SKM-1 treated with dmso at 0.1 percent for 144 hours (cell line): Measurements from ENCODE around the gene HTT.
A peak's percentile ranks its signal among the peaks of the same experiment; 100 is the strongest.
"Not testable (repeated sequence)": the region's sequence is repeated elsewhere in the genome, so short reads cannot be mapped to it uniquely, and the experiment has no call there.

Experiments used
- DNase-seq: peaks from one replicate; lab custom pipeline; 2025; ENCODE audit not compliant: unreplicated experiment; lab: John Stamatoyannopoulos, UW

The HTT gene

DNA sequence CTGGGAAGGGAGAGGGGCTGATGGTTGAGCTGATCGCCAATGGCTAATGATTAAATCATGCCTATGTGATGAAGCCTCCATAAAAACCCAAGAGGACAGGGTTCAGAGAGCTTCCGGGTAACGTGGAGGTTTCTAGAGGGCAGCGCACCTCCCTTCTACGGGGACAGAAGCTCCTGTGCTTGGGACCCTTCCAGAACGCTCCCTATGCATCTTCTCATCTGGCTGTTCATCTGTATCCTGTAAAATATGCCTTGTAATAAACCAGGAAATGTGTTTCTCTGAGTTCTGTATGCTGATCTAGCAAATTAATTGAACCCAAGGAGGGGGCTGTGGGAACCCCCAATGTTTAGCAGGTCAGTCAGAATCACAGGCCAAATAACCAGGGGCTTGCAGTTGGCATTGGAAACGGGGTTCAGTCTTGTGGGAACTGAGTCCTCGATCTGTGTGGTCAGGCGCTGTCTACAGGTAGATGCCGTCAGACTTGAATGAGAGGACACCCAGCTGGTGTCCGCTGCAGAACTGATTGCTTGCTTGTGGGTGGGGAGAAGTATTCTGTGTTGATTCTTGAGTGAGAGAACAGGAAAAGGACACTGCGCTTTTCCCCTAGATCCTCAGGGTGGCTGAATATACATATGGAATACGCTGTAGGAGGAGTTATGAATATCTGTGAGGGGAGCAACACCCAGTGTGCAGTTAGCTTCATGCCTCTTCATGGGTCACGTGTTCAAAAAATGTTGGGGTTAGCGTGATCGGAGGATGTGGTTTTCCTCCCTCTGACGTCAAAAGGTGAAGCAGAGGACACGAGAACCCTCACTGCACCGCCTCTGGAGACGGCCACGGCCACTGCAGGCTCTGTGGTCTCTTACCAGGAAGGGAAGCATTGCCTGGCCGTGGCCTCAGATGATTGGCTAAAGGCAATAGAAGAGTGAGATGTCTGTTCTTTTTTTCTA lies 29.3 kb upstream of the HTT start:
- DNase-seq, result peak; percentile 7

DNA sequence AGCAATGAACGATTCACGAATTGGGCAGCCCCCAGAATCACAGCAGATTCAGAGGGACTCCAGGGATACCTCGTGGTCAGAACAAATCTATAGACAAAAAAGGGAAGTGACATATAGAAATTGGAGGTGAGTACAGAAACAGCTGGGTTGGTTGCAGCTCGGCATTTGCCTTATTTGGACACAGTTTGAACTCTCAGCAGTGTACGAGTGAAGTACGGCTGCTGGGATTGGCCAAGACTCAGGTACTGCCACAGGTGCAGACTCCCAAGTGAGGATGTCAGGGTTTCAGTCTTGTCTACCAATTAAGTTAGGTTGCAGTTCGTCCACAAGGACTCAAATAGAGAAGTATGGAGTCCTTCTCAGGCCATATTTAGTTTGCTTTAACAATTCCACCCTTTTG lies 28.3 kb upstream of the HTT start:
- DNase-seq, result no peak

DNA sequence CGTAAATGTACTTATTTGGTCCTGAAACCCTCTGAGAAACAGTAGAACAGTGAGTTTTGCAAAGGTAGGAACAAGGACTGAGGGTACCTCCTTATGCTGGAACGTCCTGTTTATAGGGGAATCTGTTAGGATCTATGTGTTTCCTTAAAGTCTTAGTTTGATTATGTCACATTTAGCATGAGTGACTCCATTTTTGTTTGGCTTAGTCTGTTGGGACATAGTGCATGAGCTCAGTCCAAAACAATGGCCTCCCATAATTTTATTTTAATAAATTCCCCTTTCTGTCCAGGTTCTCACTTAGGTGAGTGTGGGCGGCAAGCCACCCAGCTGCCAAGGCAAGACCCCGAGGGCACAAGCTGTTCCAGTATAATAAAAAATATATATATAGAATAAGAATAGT lies 27.9 kb upstream of the HTT start:
- no peak for DNase-seq

DNA sequence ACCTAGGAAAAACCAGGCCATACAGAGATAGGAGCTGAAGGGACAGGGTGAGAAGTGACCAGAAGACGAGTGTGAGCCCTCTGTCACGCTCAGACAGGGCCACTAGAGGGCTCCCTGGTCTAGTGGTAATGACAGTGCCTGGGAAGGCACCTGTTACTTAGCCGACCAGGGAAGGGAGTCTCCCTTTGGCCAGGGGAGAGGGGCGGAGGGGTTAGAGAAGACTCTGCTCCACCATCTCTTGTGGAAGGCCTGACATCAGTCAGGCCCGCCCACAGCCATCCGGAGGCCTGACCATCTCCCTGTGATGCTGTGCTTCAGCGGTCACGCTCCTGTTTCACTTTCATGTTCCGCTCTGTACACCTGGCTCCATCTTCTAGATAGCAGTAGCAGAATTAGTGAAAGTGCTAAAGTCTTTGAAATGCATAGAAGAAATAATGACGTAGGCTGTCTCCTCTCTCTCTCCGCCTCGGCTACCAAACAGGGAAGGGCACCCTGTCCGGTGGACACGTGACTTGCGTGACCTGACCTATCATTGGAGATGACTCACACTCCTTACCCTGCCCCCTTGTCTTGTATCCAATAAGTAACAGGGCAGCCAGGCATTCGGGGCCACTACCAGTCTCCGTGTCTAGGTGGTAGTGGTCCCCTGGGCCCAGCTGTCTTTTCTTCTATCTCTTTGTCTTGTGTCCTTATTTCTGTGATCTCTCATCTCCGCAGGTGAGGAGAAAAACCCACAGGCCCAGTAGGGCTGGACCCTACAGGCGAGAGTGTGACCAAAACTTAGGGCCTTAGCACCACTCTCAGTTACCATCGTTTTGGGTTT lies 26.8 kb upstream of the HTT start:
- peak; percentile 64 for DNase-seq

DNA sequence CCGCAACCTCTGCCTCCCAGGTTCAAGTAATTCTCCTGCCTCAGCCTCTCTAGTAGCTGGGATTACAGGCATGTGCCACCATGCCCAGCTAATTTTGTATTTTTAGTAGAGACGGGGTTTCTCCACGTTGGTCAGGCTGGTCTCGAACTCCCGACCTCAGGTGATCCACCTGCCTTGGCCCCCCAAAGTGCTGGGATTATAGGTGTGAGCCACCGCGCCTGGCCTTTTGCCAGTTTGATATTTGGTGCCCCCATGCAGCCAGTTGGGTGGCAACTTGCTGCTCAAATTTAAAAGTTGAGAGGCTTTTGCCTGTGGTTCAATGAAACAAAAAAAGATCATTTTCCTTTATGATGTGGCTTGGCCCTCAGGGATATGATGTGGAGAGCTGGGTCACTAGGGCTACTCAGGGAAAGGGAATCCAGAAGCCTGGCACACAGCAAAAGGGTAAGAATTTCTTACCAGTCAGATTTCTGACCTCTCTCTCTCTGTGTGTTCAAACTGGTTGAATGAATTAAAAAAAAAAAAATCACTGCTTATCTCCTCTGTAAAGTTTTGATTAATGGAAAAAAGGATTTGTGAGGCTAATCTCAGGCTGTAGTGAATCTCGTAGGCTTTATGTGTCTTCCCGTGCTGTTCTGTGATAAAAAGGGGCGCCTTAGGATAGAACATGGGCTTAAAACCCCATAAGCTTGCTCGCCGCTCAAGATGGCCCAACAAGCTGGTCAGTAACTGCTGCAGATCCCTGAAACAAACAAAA lies 23.2 kb upstream of the HTT start:
- not testable (repeated sequence) for DNase-seq

DNA sequence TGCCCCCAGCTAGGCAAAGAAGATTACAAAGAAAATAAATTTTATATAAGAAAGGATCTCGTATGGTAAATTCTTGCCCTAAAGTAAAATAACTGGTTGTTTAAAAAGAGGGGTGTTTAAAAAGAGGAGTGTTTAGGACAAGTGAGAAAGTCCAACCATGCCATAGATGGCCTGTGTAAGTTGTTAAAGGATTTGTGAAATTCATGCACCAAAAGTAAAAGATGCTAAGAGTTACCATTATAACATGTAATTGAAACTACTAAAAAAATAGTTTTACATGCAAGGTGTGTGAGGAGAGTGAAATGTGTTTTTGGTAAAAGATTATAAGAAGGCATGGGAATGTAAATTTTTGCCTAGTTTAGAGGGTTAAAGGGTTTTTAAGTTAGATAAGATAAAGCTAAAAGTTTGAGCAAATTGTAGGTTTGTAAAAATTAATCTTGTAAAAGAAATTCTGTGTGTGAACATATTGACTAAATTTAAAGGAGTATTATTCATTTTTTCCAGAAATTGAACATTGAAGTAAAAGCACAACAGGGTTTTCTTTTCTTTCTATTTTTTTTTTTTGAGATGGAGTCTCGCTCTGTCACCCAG lies 20.2 kb upstream of the HTT start:
- DNase-seq, result no peak

DNA sequence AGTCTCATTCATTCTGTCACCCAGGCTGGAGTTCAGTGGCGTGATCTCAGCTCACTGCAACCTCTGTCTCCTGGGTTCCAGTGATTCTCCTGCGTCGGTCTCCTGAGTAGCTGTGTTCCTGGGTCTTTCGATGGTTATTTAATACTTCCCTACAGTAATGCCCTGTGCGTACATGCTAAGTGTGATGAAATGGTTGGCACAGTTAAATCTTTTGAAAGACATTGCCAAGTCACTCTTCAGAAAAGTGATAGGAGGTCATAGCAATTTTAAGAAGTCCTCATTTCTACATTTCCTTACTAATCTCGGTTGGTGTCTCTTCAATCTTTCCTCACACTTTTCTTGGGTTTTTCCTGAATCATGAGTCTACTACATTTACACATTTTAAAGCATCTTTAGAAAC lies 14.5 kb upstream of the HTT start:
- no peak for DNase-seq

DNA sequence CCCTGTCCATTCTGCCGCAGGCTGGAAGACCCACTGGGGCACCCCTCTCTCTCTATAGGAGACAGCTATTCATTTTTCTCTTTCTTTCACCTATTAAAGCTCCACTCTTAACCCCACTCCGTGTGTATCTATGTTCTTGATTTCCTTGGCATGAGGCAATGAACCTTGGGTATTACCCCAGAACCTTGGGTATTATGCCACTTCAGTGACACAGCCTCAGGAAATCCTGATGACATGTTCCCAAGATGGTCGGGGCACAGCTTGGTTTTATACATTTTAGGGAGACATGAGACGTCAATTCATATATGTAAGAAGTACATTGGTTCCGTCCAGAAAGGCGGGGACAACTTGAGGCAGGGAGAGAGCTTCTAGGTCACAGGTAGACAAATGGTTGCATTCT lies 13.5 kb upstream of the HTT start:
- DNase-seq, result no peak

DNA sequence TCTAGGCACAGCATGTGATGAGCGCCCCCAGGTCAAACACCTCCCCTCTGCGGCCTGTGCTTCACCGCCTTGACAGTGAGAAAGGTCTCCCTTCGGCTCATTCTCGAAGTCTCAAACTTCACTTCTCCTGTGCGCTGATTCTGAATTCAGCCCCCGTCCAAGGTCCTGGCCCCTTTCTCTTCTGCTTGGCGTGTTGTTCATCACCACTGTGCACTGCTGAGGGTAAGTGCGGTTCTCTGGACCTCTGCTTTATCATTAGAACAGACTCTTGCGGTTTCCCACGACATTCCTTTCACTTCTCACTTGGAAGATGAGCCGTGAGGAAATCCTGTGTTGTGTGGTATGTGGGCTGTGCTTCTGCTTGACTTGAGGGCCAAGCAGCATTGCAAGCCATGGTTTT lies 12.0 kb upstream of the HTT start:
- DNase-seq, result peak; percentile 74

DNA sequence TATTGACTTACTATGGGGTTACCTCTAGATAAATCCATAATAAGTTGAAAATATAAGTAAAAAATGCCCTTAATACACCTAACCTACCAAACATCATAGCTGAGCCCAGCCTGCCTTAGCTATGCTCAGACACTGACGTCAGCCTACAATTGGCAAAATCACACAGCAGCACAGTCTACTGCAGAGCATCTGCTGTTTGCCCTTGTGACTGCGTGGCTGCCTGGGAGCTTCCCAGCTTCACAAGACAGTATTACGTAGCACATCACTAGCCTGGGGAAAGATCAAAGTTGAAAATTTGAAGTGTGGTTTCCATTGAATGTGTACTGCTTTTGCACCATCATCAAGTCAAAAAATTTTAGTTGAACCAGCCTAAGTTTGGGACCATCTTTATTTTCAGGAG lies 8.9 kb upstream of the HTT start:
- no peak for DNase-seq

DNA sequence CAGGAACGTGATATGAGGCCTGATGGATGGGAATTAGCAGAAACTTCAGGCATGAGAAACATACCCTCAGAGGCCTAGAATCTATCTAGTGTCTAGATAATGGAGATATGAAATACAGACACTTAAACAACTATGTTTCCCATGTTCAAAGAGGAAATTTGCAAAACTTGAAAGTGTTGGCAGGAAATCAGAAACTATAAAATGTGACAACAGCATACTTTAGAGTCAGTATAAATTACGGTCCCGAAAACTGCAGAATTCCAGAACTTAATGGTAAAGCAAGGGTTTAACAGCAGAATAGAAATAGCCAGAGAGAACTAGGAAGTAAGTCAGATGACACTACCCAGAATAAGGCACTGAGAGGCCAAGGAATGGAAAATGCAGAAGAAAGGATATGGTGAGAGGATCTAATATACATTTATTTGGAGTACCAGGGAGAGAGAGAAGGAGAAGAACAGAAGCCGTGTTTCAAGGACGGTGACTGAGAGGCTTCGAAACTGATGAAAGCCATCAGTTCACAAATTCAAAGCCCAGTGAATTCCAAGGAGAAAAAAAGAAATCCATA lies 7.6 kb upstream of the HTT start:
- no peak for DNase-seq

DNA sequence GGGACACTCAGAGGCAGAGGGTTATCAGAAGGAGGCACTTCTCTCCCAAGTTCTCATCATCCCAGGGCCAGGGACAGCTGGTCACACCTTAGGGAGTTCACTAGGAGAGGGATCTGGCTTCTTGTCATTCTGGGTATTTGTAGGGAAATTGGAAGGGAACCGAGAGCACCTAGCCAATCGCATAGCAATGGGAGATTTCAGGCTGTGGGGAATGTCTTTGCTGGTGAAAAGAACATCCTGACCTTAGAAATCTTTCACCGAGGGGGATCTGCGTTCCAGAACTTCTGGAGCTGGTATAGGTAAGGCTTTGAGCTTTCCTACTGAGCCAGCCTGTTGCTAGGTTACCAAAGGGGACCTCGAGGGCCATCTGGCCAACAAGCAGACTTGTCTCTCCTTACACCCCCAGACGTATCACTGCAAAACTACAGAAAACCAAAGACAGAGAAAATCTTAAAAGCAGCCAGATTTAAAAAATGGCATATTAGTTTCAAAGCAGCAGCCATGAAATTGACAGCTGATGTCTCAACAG lies 6.9 kb upstream of the HTT start:
- no peak for DNase-seq

DNA sequence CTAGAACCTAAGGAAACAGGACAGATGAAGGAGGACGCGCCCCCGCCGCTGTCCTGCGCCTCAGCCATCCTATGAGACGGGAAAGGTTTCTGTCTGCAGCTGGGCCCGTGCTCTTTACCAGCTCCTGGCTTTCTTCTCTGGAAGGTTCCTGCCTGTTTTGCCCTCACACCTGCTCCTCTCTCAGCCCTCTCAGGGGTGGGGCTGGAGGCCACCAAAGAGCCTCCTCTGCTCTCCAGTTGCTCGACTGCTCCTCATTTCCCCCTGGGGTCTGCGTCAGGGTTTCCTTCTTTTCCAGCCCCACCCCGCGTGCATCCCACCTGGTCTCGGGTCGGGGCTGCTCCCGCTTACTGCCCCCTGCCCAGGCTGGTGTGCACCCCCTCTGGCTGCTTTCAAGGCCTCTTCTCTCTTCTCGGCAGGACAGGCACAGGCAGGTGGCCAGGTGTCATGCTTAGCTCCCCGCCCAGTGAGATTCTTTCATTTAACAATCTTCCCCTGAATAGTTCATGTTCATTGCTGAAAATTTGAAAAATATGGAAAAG lies 4.8 kb upstream of the HTT start:
- no peak for DNase-seq

DNA sequence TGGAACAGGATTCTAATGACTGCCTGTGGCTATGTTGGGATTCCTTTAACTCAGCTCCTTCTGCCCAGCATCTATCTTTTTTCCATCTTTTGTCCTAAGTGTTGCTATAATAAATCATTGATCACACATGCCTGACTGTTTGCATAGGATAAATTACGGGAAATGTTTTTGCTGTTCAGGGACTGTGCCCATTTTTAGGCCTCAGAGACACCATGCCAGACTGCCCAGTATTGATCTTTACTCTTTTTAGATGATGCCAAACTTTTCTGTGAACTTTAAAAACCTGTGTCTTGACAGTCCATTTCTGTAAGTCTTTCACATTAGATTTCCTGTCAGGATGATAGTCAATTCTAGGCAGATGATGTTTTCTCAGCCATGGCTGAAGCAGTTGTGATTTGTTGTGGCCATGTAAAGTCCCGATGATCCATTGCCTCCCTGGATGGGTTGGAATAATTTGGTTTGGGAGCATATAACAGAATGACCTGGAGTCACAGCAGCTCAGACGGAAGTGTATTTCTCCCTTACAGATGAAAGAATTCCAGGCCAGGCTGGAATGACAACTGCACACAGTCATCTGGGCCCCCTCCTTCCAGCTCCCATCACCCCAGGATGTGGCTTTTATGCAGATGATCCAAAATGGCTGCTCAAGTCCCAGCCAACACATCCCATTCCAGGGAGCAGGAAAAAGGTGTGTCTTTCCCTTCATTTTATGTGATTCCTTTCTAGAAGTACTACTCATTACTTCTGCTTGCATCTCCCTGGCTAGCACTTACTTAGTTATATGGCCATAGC lies 3.6 kb upstream of the HTT start:
- DNase-seq, result no peak

DNA sequence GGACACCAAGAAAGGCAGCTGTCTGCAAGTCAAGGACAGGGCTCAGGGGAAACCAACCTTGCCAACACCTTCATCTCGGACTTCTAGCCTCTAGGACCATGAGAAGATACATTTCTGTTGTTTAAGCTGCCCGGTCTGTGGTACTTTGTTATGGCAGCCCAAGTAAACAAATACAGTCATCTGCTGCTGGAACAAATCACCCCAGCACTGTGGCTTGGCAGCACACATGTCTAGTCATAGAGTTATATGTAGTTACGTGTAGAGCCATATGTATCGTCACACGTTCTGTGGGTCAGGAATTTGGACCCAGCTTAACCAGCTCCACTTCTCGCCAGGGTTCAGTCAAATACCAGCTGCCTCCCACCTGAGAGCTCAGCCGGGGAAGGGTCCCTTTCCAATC lies 2.7 kb upstream of the HTT start:
- DNase-seq, result no peak

DNA sequence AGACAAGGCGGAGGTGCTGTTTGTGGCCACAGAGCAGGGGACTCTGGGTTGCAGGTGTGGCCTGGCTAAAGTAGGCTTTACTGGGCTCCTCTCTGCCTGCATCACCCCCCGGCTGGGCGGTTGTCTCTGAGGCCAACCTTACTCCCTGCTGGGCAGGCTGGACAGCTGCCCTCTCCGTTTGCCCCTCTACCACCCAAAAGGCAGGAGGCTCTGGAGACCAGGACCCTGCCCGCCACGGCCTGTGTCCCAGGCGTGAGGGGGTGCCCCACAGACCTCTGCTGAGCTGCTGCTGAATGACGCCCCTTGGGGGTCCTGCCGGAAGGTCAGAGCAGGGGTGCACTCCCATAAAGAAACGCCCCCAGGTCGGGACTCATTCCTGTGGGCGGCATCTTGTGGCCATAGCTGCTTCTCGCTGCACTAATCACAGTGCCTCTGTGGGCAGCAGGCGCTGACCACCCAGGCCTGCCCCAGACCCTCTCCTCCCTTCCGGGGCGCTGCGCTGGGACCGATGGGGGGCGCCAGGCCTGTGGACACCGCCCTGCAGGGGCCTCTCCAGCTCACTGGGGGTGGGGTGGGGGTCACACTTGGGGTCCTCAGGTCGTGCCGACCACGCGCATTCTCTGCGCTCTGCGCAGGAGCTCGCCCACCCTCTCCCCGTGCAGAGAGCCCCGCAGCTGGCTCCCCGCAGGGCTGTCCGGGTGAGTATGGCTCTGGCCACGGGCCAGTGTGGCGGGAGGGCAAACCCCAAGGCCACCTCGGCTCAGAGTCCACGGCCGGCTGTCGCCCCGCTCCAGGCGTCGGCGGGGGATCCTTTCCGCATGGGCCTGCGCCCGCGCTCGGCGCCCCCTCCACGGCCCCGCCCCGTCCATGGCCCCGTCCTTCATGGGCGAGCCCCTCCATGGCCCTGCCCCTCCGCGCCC lies 1.1 kb upstream of the HTT start:
- no peak for DNase-seq

DNA sequence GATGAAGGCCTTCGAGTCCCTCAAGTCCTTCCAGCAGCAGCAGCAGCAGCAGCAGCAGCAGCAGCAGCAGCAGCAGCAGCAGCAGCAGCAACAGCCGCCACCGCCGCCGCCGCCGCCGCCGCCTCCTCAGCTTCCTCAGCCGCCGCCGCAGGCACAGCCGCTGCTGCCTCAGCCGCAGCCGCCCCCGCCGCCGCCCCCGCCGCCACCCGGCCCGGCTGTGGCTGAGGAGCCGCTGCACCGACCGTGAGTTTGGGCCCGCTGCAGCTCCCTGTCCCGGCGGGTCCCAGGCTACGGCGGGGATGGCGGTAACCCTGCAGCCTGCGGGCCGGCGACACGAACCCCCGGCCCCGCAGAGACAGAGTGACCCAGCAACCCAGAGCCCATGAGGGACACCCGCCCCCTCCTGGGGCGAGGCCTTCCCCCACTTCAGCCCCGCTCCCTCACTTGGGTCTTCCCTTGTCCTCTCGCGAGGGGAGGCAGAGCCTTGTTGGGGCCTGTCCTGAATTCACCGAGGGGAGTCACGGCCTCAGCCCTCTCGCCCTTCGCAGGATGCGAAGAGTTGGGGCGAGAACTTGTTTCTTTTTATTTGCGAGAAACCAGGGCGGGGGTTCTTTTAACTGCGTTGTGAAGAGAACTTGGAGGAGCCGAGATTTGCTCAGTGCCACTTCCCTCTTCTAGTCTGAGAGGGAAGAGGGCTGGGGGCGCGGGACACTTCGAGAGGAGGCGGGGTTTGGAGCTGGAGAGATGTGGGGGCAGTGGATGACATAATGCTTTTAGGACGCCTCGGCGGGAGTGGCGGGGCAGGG lies 568 bp downstream of the HTT start:
- peak; percentile 56 for DNase-seq

DNA sequence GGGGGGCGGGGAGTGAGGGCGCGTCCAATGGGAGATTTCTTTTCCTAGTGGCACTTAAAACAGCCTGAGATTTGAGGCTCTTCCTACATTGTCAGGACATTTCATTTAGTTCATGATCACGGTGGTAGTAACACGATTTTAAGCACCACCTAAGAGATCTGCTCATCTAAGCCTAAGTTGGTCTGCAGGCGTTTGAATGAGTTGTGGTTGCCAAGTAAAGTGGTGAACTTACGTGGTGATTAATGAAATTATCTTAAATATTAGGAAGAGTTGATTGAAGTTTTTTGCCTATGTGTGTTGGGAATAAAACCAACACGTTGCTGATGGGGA lies 1.1 kb downstream of the HTT start:
- DNase-seq, result no peak
